GM18526 (cell line): ENCODE measurements around the gene DOCK10.

ENCODE experiments used
- POLR2A ChIP-seq: IDR thresholded peaks from 3 replicates; pipeline ENCODE4 v1.6.1; 2011; ENCODE audit not compliant: insufficient read length; ENCODE audit errors: extremely low read depth

DOCK10 gene

DNA sequence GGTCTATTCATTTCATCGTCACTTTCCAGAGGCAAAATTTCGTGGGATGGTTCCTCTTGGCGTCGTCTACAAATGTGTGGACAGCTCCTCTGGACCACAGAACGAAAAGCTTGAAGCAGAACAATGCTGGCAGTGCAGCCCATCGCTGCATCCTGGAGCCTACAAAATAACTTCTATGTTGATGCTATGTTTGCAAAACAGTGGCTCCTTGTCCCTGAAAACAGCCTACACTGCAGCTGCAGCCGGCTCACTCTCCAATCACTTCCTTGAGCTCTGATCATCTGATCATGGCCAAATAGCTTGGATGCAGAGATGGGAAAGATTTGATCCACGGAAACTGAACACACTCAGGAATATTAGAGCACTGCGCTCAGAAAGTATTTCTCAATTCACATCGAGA lies 60.0 kb downstream of the DOCK10 start:
- TF ChIP-seq POLR2A = no peak

- TF ChIP-seq POLR2A = no peak
These were observed 65.4 kb downstream of the DOCK10 start for GRCh38 chr2:224976629-224977525.

- no peak for TF ChIP-seq POLR2A
These were observed 66.5 kb downstream of the DOCK10 start for GRCh38 chr2:224975761-224976160.

GRCh38 chr2:224973112-224974016 lies 68.9 kb downstream of the DOCK10 start:
- TF ChIP-seq POLR2A = no peak

DNA sequence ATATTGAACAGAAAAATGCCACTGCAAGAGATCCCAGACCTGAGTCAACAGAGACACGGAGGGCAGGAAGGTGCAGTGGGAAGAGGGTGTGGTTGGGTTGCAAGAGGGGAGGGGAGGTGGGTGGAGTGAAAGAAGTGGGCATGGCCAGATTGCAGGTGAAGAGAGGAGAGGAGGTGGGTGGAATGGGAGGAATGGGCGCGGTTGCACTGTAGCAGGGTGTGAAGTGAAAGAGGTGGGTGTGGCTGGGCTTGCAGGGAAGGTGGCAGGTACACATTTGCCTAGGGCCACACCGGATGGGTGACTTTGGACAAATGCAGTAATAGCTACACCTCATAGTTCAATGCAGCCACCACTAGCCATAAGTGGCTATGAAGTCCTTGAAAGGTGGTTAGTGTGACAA lies 71.1 kb downstream of the DOCK10 start:
- no peak for TF ChIP-seq POLR2A

- TF ChIP-seq POLR2A = no peak
These were observed 72.0 kb downstream of the DOCK10 start for GRCh38 chr2:224970311-224970710.

DNA sequence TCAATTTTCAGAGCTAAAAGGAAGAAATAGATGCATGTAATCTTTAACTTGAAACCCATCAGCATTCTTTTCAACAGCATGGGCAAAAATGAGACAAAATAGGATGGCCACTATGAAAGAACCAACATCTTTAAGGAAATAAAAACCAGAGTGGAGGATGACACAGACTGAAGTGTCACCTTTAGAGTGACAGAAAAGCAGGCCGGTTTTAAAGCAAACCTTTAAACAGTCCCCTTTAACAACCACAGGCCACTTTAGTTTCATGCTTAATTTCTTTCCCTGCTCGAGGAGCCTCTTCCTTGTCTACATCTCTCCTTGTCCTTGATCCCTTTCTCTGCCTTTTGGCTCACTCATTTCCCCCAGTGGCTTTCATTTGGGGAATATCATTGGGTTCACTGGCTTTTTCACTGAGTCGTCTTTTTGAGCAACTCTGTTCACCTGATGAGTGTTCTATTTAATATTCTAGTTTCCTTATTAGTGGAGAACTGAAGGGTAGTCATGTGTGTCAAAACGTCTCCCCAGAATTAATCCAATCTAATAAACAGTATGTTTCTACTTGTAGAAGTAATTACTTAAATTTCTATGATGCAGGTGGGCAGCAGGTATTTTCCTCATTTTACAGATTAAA lies 72.5 kb downstream of the DOCK10 start:
- TF ChIP-seq POLR2A = no peak

DNA sequence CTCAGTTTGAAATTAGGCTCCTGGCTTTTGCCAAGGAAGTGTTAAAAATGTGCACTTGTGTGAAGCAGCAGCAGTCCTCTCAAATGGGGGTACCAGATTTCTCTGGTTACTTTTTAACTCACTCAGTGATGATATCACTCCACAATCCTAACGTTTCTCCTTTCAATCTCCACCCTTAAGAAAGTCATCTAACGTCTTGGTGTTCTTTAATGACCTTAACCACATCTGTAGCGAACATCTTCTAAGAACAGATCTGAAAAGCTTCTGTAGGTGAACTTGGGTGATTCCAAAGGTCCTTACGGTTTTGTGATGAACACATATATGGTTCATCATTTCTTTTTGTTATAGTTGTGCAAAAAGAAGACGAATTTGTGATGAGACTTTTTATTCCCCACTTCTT lies 73.2 kb downstream of the DOCK10 start:
- TF ChIP-seq POLR2A = no peak

- no peak for TF ChIP-seq POLR2A
These were observed 74.2 kb downstream of the DOCK10 start for GRCh38 chr2:224968051-224968450.

GRCh38 chr2:224966613-224967012 lies 75.7 kb downstream of the DOCK10 start:
- TF ChIP-seq POLR2A = no peak

DNA sequence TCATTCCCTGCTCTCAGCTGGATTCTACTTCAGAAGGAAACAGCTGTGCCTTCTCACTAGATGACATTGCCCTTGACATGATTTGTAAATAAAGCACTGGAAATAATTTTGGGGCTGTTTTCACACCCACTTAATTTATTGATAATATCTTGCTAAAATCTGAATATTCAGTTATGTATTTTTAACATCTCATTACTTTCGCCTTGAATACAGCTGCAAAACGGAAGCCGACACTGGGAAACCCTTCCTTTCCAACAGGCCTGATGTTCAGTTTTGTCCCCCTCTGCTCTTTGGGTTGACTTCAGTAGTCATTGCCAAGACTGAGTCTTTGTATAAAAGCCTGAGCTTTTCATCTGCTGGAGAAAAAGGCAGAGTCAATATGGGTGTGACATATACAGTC lies 82.7 kb downstream of the DOCK10 start:
- no peak for TF ChIP-seq POLR2A

DNA sequence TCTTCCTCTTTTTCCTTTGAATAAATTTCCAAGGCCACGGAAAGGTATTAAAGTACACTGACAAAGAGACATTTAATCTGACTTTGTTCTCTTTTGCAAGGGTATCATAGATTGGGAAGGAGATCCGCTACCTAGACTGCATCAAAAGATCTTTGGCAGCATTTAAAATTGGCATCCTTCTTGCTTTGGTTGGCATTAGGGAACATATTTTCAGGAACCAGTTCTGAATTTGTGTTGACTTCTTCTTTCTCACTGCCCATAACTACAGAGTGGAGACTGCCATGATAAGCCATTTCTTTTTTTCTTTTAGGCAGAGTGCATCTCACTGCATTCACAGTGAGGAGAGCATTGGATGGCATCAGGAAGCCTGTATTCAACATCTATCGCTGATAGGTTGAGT lies 83.4 kb downstream of the DOCK10 start:
- TF ChIP-seq POLR2A = no peak

DNA sequence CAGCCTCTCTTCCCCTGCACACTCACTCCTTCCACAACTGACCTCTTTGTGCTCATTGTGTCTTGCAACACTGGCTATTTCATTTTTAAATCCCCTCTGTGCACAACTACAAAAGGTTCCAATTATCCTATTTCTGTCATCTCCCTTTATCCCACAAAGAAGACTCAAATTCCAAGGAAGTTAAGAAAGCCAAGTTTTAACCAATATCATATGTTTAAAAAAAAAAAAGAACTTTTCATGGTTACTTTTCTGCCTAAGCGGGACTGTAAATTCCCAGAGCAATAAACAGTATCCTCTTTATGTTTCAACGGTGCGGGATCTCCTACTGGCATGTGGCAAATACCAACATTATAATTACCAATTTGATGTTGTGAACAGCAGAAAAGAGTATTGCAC lies 83.8 kb downstream of the DOCK10 start:
- no peak for TF ChIP-seq POLR2A

DNA sequence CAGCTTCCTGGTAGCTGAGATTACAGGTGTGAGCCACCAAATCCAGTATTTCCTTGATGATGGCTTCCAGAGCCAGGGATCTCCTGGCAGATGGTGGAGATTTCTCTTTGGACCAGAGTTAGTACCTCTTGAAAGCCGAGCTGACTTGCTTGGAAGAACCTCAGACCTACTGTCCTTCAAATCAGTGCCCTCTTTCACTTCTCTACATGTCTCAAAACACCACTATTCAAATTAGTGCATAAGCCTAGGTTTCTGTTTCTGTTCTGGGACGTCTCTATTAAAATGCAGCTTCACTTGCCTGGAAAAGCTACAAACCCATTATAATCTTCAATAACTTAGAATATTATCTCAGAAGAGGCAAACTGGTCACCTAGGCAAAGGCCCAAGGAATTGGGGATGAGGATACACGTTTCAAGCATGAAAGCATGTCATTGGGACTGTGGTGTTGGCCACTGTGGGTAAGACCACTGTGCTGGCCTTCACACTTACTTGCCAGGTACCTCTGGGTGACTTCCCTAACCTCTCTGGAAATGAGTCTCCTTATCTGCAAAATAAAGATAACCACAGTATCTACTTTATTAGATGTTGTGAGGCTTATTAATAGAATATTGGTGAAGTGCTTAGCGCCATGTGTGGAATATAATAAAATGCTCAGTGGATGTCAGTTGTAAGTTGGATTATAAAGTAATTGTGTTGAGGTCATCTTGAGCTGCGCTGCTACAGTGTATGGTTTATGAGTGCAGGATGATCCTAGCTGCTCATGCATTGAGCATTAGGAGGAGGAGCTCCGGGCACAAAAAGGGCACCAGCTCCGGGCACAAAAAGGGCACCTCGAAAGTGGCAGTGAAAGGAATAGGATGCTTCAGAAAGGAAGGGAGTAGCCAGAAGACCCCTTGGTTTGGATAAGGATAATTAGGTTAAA lies 84.5 kb downstream of the DOCK10 start:
- no peak for TF ChIP-seq POLR2A
